K562 (cell line): ENCODE data around the gene GRIK3. TPM values are rescaled to one million over a fixed set of nuclear protein-coding genes. Genes with fewer than 3 reads are reported as not detected.

Experiments used
- AFF4 ChIP-seq: sonication (generic); formaldehyde crosslinking; IDR thresholded peaks from 2 replicates; pipeline ENCODE4 v1.8.0; 2023; ENCODE audit warnings: mild to moderate bottlenecking, missing genetic modification reagents
- ARID1B ChIP-seq: fragments of 450-650 bp; IDR thresholded peaks from 2 replicates; pipeline ENCODE4 v1.6.1; 2016; ENCODE audit warnings: antibody characterized with exemption, mild to moderate bottlenecking, inconsistent platforms
- ARNT ChIP-seq, 2 experiments: fragments of 450-650 bp; IDR thresholded peaks; 2 replicates each; pipeline ENCODE4 v1.6.1; 2016; ENCODE audit warnings: mild to moderate bottlenecking in 1 of 2
- DIDO1 ChIP-seq: fragments of 450-650 bp; IDR thresholded peaks from 2 replicates; pipeline ENCODE4 v1.6.1; 2016; ENCODE audit warnings: low read depth, missing biosample characterization, missing genetic modification characterization
- PURB ChIP-seq: sonication (generic); formaldehyde crosslinking; IDR thresholded peaks from 2 replicates; pipeline ENCODE4 v1.9.0; 2021; ENCODE audit warnings: low read depth, mild to moderate bottlenecking, missing genetic modification reagents
- SETDB1 ChIP-seq: IDR thresholded peaks from one replicate; pipeline ENCODE4 v1.6.1; 2012; ENCODE audit warnings: low read length, control low read depth, inconsistent platforms
- ZFP30 ChIP-seq: fragments of 250-450 bp; sonication (Bioruptor Pico); IDR thresholded peaks from 2 replicates; pipeline ENCODE4 v1.8.0; 2022; ENCODE audit warnings: moderate library complexity, mild to moderate bottlenecking, inconsistent platforms, borderline replicate concordance
- ZNF165 ChIP-seq: fragments of 250-450 bp; sonication (Bioruptor Pico); IDR thresholded peaks from 2 replicates; pipeline ENCODE4 v1.4.0; 2020; ENCODE audit warnings: borderline replicate concordance
- ZNF696 ChIP-seq: fragments of 250-450 bp; sonication (Bioruptor Pico); conservative IDR thresholded peaks from 2 replicates; pipeline ENCODE4 v1.4.0; 2020; ENCODE audit warnings: mild to moderate bottlenecking, moderate library complexity
- polyA plus RNA-seq, 8 experiments: library from polyadenylated mRNA; depleted of rRNA in 4 of 8; stranded (reverse) in 5 of 8; unstranded in 3 of 8; fragments of >200 nt; fragmentation: Nextera tagmentation in 2 of 8; fragmentation: Illumina TruSeq in 1 of 8; extraction: Ambion mirVana in 2 of 8; extraction: Trizol in 1 of 8; gene quantifications; 2 replicates each; pipeline versions ENCODE4 v1.2.1 to v1.2.3, GENCODE V29; 2011 to 2014; ENCODE audit warnings: inconsistent platforms in 1 of 8, missing spikeins in 1 of 8
- total RNA-seq, 7 experiments: library from RNA; depleted of rRNA in 6 of 7; stranded (reverse); fragments of >200 nt in 6 of 7; fragmentation: Illumina TruSeq in 2 of 7; extraction: Trizol in 2 of 7; gene quantifications; 2 replicates each; pipeline versions ENCODE4 v1.2.1 to v1.2.3, GENCODE V29; 2011 to 2021; ENCODE audit warnings: low replicate concordance in 1 of 7

The GRIK3 gene
- total and polyA plus RNA-seq, 9 of the 15 experiments (the other 6 are each of a cell fraction or from before 2014, with no cell fraction given) = not detected

- TF ChIP-seq AFF4 (CRISPR knock-in tag) = no peak
- TF ChIP-seq DIDO1 (tag) = no peak
- TF ChIP-seq SETDB1 = no peak
- TF ChIP-seq ARNT (IDR thresholded peaks at IDR 0.05) = no peak
- no peak for TF ChIP-seq ARID1B
- no peak for TF ChIP-seq ZNF696
- TF ChIP-seq ZFP30 (CRISPR knock-in tag) = no peak
- TF ChIP-seq ZNF165 (CRISPR knock-in tag) = no peak
- TF ChIP-seq PURB = no peak
These were observed 263.1 kb downstream of the GRIK3 start (continued) for GRCh38 chr1:36771240-36771639.
